Stimulated activated CD4-positive, alpha-beta T cell treated with anti-CD3 and anti-CD28 coated beads, Interleukin-2, amount 100 ng/mL, for 48 hours (primary cell): ENCODE results near the gene HOXD12.

Experiments
- DNase-seq, 2 donors: peaks; one replicate each; pipeline ENCODE4 v3.0.0-alpha.2; 2020

Gene HOXD12

GRCh38 chr2:176093898-176094249, 5.7 kb upstream of the HOXD12 start:
- DNase-seq = no peak

GRCh38 chr2:176094349-176094748, 5.2 kb upstream of the HOXD12 start:
- no peak for DNase-seq

GRCh38 chr2:176095421-176095820, 4.2 kb upstream of the HOXD12 start:
- DNase-seq = no peak

GRCh38 chr2:176096243-176096985, 3.2 kb upstream of the HOXD12 start:
- DNase-seq = no peak

- peak; percentile 48 to 56 for DNase-seq
Observed at GRCh38 chr2:176096986-176097819, 2.4 kb upstream of the HOXD12 start.

- DNase-seq = no peak
Observed at GRCh38 chr2:176097820-176098365, 1.7 kb upstream of the HOXD12 start.

GRCh38 chr2:176098366-176099158, 1.0 kb upstream of the HOXD12 start:
- DNase-seq = no peak

- DNase-seq = no peak
Observed at GRCh38 chr2:176099159-176099727, 352 bp upstream of the HOXD12 start.

- no peak for DNase-seq
Observed at GRCh38 chr2:176100547-176101140, 1.0 kb downstream of the HOXD12 start.

- DNase-seq = no peak
Observed at GRCh38 chr2:176101216-176101830, 1.7 kb downstream of the HOXD12 start.

- no peak for DNase-seq
Observed at GRCh38 chr2:176101842-176102241, 2.2 kb downstream of the HOXD12 start.

GRCh38 chr2:176102309-176102866, 2.8 kb downstream of the HOXD12 start:
- no peak for DNase-seq

- no peak for DNase-seq
Observed at GRCh38 chr2:176103194-176103593, 3.6 kb downstream of the HOXD12 start.

GRCh38 chr2:176103742-176104315, 4.2 kb downstream of the HOXD12 start:
- DNase-seq = no peak

- no peak for DNase-seq
Observed at GRCh38 chr2:176104316-176105077, 4.9 kb downstream of the HOXD12 start.

- no peak for DNase-seq
Observed at GRCh38 chr2:176105078-176105729, 5.6 kb downstream of the HOXD12 start.

- no peak for DNase-seq
Observed at GRCh38 chr2:176105730-176106580, 6.4 kb downstream of the HOXD12 start.

GRCh38 chr2:176106581-176107539, 7.3 kb downstream of the HOXD12 start, which contains the start of gene HOXD11:
TSS of gene HOXD11 (plus strand) at chr2:176107280. CDS start at chr2:176107356, 76 bp downstream.
- no peak for DNase-seq
